ENCODE results near the gene GALNT16. TPM values are rescaled to one million over a fixed set of nuclear protein-coding genes. Genes with fewer than 3 reads are reported as not detected.
"Not testable (repeated sequence)": the region's sequence is repeated elsewhere in the genome, so short reads cannot be mapped to it uniquely, and the experiment has no call there.

Gene GALNT16
- total RNA-seq, 2 donors from 2014 or later: 0.05 to 0.21 TPM

GRCh38 chr14:69281450-69282169 is 21.7 kb downstream of the GALNT16 start:
- ATAC-seq (replicated peaks in 1 of 2) (peak in 1 of 2 donors; percentile 39), DNase-seq (no peak)
- no peaks in the 10 kb centered on the region for H3K36me3 Mint-ChIP-seq (ENCODE audit: insufficient read depth in 2 of 2)
- no peak overlapping the region for H3K27ac Mint-ChIP-seq
- H3K9me3 Mint-ChIP-seq: no peaks in the 10 kb centered on the region
- H3K4me3 Mint-ChIP-seq: no peak overlapping the region
- H3K4me1 Mint-ChIP-seq (ENCODE audit: low read depth): no peaks in the 10 kb centered on the region
- peaks cover 5% of the 10 kb centered on the region for H3K27me3 Mint-ChIP-seq (ENCODE audit: low read depth)

GRCh38 chr14:69282448-69282847 is 22.5 kb downstream of the GALNT16 start:
- Mint-ChIP-seq H3K9me3 (no peaks in the 10 kb centered on the region), H3K27ac (no peak overlapping the region), H3K27me3 (ENCODE audit: low read depth) (peaks cover 5% of the 10 kb centered on the region), H3K4me1 (ENCODE audit: low read depth) (no peaks in the 10 kb centered on the region), H3K4me3 (no peak overlapping the region), H3K36me3 (ENCODE audit: insufficient read depth in 2 of 2) (no peaks in the 10 kb centered on the region)
- no peak for ATAC-seq (replicated peaks in 1 of 2)
- no peak for DNase-seq

GRCh38 chr14:69284170-69284569 is 24.2 kb downstream of the GALNT16 start:
- ATAC-seq (replicated peaks in 1 of 2) (no peak), DNase-seq (no peak)
- no peak overlapping the region for H3K27ac Mint-ChIP-seq
- H3K27me3 Mint-ChIP-seq (ENCODE audit: low read depth): peaks cover 5% of the 10 kb centered on the region
- H3K36me3 Mint-ChIP-seq (ENCODE audit: insufficient read depth in 2 of 2): no peaks in the 10 kb centered on the region
- no peaks in the 10 kb centered on the region for H3K4me1 Mint-ChIP-seq (ENCODE audit: low read depth)
- no peaks in the 10 kb centered on the region for H3K9me3 Mint-ChIP-seq
- no peak overlapping the region for H3K4me3 Mint-ChIP-seq

- DNase-seq (no peak), ATAC-seq (replicated peaks in 1 of 2) (no peak)
- Mint-ChIP-seq H3K27me3 (ENCODE audit: low read depth) (no peaks in the 10 kb centered on the region), H3K4me1 (ENCODE audit: low read depth) (no peaks in the 10 kb centered on the region), H3K36me3 (ENCODE audit: insufficient read depth in 2 of 2) (no peaks in the 10 kb centered on the region), H3K9me3 (no peaks in the 10 kb centered on the region), H3K27ac (no peak overlapping the region), H3K4me3 (no peak overlapping the region)
These were observed 25.8 kb downstream of the GALNT16 start for GRCh38 chr14:69285661-69286255.

- no peak for DNase-seq
- no peaks in the 10 kb centered on the region for H3K4me1 Mint-ChIP-seq (ENCODE audit: low read depth)
- no peak for ATAC-seq (replicated peaks in 1 of 2)
- no peak overlapping the region for H3K4me3 Mint-ChIP-seq
- no peak overlapping the region for H3K27ac Mint-ChIP-seq
- H3K36me3 Mint-ChIP-seq (ENCODE audit: insufficient read depth in 2 of 2): no peaks in the 10 kb centered on the region
- no peaks in the 10 kb centered on the region for H3K27me3 Mint-ChIP-seq (ENCODE audit: low read depth)
- H3K9me3 Mint-ChIP-seq: no peaks in the 10 kb centered on the region
These were observed 27.4 kb downstream of the GALNT16 start for GRCh38 chr14:69287098-69288010.

- no peaks in the 10 kb centered on the region for H3K36me3 Mint-ChIP-seq (ENCODE audit: insufficient read depth in 2 of 2)
- no peak overlapping the region for H3K4me3 Mint-ChIP-seq
- no peaks in the 10 kb centered on the region for H3K27me3 Mint-ChIP-seq (ENCODE audit: low read depth)
- DNase-seq: no peak
- no peaks in the 10 kb centered on the region for H3K4me1 Mint-ChIP-seq (ENCODE audit: low read depth)
- H3K27ac Mint-ChIP-seq: no peak overlapping the region
- ATAC-seq (replicated peaks in 1 of 2): no peak
- H3K9me3 Mint-ChIP-seq: no peaks in the 10 kb centered on the region
These were observed 28.2 kb downstream of the GALNT16 start for GRCh38 chr14:69288011-69288771.

- Mint-ChIP-seq H3K27ac (no peak overlapping the region), H3K27me3 (ENCODE audit: low read depth) (no peaks in the 10 kb centered on the region)
- DNase-seq: no peak
These were observed 29.2 kb downstream of the GALNT16 start for GRCh38 chr14:69288956-69289705.

GRCh38 chr14:69289811-69290520 is 30.0 kb downstream of the GALNT16 start:
- Mint-ChIP-seq H3K27ac (no peak overlapping the region), H3K9me3 (no peaks in the 10 kb centered on the region), H3K4me1 (ENCODE audit: low read depth) (no peaks in the 10 kb centered on the region), H3K4me3 (no peak overlapping the region), H3K27me3 (ENCODE audit: low read depth) (no peaks in the 10 kb centered on the region), H3K36me3 (ENCODE audit: insufficient read depth in 2 of 2) (no peaks in the 10 kb centered on the region)
- ATAC-seq (replicated peaks in 1 of 2) (no peak), DNase-seq (no peak)

More at GRCh38 chr14:69288956-69289705, 29.2 kb downstream of the GALNT16 start:
- ATAC-seq (replicated peaks in 1 of 2): no peak
- no peaks in the 10 kb centered on the region for H3K36me3 Mint-ChIP-seq (ENCODE audit: insufficient read depth in 2 of 2)
- H3K4me1 Mint-ChIP-seq (ENCODE audit: low read depth): no peaks in the 10 kb centered on the region
- H3K4me3 Mint-ChIP-seq: no peak overlapping the region
- H3K9me3 Mint-ChIP-seq: no peaks in the 10 kb centered on the region

- H3K27ac Mint-ChIP-seq; H3K4me3 Mint-ChIP-seq; DNase-seq; ATAC-seq (replicated peaks in 1 of 2); H3K9me3 Mint-ChIP-seq; H3K27me3 Mint-ChIP-seq (ENCODE audit: low read depth); H3K4me1 Mint-ChIP-seq (ENCODE audit: low read depth); H3K36me3 Mint-ChIP-seq (ENCODE audit: insufficient read depth in 2 of 2): not testable (repeated sequence)
These were observed 30.9 kb downstream of the GALNT16 start for GRCh38 chr14:69290881-69291280.

- Mint-ChIP-seq H3K27me3 (ENCODE audit: low read depth) (no peaks in the 10 kb centered on the region), H3K27ac (no peak overlapping the region), H3K4me1 (ENCODE audit: low read depth) (no peaks in the 10 kb centered on the region), H3K36me3 (ENCODE audit: insufficient read depth in 2 of 2) (no peaks in the 10 kb centered on the region), H3K4me3 (no peak overlapping the region), H3K9me3 (no peaks in the 10 kb centered on the region)
- ATAC-seq (replicated peaks in 1 of 2) (no peak), DNase-seq (no peak)
These were observed 31.4 kb downstream of the GALNT16 start for GRCh38 chr14:69291396-69291795.

- Mint-ChIP-seq H3K4me1 (ENCODE audit: low read depth) (no peaks in the 10 kb centered on the region), H3K27me3 (ENCODE audit: low read depth) (no peaks in the 10 kb centered on the region)
- no peak for DNase-seq
These were observed 32.1 kb downstream of the GALNT16 start for GRCh38 chr14:69291891-69292561.

More at GRCh38 chr14:69291891-69292561, 32.1 kb downstream of the GALNT16 start:
- Mint-ChIP-seq H3K9me3 (no peaks in the 10 kb centered on the region), H3K27ac (no peak overlapping the region), H3K4me3 (no peak overlapping the region), H3K36me3 (ENCODE audit: insufficient read depth in 2 of 2) (no peaks in the 10 kb centered on the region)
- no peak for ATAC-seq (replicated peaks in 1 of 2)

All from activated T-cell treated with anti-CD3 and anti-CD28 coated beads, Interleukin-2, amount 50 U/mL, for 72 hours (primary cell).